Measurements from ENCODE around the gene SLC8A1. TPM values are rescaled to one million over a fixed set of nuclear protein-coding genes. Genes with fewer than 3 reads are reported as not detected.

The SLC8A1 gene
- total RNA-seq, 1 experiment from 2014 or later = not detected

DNA sequence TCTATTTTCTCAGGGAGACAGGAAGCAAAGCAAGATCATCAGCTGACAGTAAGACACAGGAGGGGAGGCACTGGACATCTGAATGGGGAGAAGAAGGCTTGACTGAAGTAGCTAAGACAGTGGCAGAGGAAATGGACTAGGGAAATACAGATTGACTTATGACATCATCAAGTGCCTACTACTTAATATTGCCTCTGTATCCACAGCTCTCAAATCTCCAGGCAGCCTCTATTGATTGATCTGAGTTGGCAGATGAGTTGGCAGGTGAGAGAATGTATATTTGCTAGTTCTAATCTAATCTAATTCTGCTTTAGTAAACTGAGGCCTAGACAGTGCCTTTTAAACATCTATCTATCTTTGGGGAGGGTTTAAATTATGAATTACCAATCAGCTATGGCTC is 242.1 kb downstream of the SLC8A1 start:
- H3K27ac ChIP-seq (ENCODE audit: low read depth, low read length, poor library complexity, severe bottlenecking) = no peak overlapping the region
- intact Hi-C loops (cut with micrococcal nuclease; ENCODE audit: unreplicated experiment) = no loop called here
- H3K36me3 ChIP-seq (ENCODE audit: insufficient read depth, low read length, poor library complexity, severe bottlenecking) = no peaks in the 10 kb centered on the region
- H3K9me3 ChIP-seq (ENCODE audit: low read depth, low read length, poor library complexity, severe bottlenecking) = no peaks in the 10 kb centered on the region
- H3K27me3 ChIP-seq (replicated peaks; ENCODE audit: insufficient read depth, low read depth, low read length, poor library complexity) = no peaks in the 10 kb centered on the region
- TF ChIP-seq, protein P1, sequence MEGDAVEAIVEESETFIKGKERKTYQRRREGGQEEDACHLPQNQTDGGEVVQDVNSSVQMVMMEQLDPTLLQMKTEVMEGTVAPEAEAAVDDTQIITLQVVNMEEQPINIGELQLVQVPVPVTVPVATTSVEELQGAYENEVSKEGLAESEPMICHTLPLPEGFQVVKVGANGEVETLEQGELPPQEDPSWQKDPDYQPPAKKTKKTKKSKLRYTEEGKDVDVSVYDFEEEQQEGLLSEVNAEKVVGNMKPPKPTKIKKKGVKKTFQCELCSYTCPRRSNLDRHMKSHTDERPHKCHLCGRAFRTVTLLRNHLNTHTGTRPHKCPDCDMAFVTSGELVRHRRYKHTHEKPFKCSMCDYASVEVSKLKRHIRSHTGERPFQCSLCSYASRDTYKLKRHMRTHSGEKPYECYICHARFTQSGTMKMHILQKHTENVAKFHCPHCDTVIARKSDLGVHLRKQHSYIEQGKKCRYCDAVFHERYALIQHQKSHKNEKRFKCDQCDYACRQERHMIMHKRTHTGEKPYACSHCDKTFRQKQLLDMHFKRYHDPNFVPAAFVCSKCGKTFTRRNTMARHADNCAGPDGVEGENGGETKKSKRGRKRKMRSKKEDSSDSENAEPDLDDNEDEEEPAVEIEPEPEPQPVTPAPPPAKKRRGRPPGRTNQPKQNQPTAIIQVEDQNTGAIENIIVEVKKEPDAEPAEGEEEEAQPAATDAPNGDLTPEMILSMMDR (conservative IDR thresholded peaks at IDR 0.05; ENCODE audit: low read depth, low read length) = no peak
- TF ChIP-seq EZH2 (IDR thresholded peaks at IDR 0.05; ENCODE audit: borderline replicate concordance, low read depth, low read length, poor library complexity, severe bottlenecking) = no peak
- DNase-seq (ENCODE audit: low spot score) = no peak
- ChIA-PET CTCF (no interaction called here), POLR2A (ENCODE audit: low non-redundant PET) (no interaction called here)
- BruUV-seq (replicated peaks) = no TSS peak
- no peaks in the 10 kb centered on the region for H3K4me1 ChIP-seq (ENCODE audit: insufficient read depth, low read length, poor library complexity, severe bottlenecking)
- no peak overlapping the region for H3K4me3 ChIP-seq (ENCODE audit: low read depth, low read length, poor library complexity, severe bottlenecking)

DNA sequence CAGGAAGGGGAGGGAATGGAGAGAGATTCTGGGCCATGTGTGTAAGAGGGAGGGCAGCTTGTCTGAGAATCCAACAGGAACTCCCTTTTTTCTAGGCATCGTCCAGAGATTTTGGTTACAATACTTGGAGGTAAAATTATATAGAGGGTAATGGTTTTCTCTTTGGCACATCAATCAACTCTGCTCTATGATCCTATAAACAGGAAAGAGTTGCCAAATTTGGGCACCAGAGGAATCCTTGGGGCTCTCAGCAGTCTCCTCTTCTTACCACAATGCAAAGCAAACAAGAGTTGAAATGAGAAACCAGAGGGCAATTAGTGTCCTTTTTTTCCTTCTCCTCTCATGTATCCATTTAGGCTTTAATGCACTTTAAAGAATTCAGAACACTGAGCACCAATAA is 243.4 kb downstream of the SLC8A1 start:
- Histone ChIP-seq H3K27me3 (replicated peaks; ENCODE audit: insufficient read depth, low read depth, low read length, poor library complexity) (no peaks in the 10 kb centered on the region), H3K9me3 (ENCODE audit: low read depth, low read length, poor library complexity, severe bottlenecking) (no peaks in the 10 kb centered on the region), H3K4me3 (ENCODE audit: low read depth, low read length, poor library complexity, severe bottlenecking) (no peak overlapping the region), H3K36me3 (ENCODE audit: insufficient read depth, low read length, poor library complexity, severe bottlenecking) (no peaks in the 10 kb centered on the region), H3K4me1 (ENCODE audit: insufficient read depth, low read length, poor library complexity, severe bottlenecking) (no peaks in the 10 kb centered on the region), H3K27ac (ENCODE audit: low read depth, low read length, poor library complexity, severe bottlenecking) (no peak overlapping the region)
- intact Hi-C loops (cut with micrococcal nuclease; ENCODE audit: unreplicated experiment) = no loop called here
- ChIA-PET CTCF (no interaction called here), POLR2A (ENCODE audit: low non-redundant PET) (no interaction called here)
- no peak for DNase-seq (ENCODE audit: low spot score)
- TF ChIP-seq, protein P1 (conservative IDR thresholded peaks at IDR 0.05; ENCODE audit: low read depth, low read length) = no peak
- TF ChIP-seq EZH2 (IDR thresholded peaks at IDR 0.05; ENCODE audit: borderline replicate concordance, low read depth, low read length, poor library complexity, severe bottlenecking) = no peak
- BruUV-seq (replicated peaks) = no TSS peak

DNA sequence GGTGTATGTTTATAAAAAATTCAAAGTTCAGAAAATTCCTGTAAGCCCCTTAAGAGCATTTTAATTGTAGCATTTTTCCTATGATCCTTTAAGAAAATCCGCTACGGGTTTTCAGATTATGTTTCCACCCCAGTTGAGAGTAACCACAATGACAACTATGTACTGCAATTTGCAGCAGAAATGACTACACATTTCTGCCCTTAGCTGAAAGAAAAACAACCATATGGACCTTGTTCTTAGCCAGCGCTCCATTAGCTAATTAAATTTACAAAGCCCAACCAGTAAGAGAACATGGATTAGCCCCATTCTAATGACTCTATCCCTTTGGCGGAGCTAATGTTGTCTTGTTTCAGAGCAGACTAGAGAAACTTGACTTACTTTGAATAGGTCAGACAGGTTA is 247.6 kb downstream of the SLC8A1 start:
- intact Hi-C loops (cut with micrococcal nuclease; ENCODE audit: unreplicated experiment) = no loop called here
- no peak for TF ChIP-seq EZH2 (IDR thresholded peaks at IDR 0.05; ENCODE audit: borderline replicate concordance, low read depth, low read length, poor library complexity, severe bottlenecking)
- TF ChIP-seq, protein P1 (conservative IDR thresholded peaks at IDR 0.05; ENCODE audit: low read depth, low read length) = no peak
- CTCF ChIA-PET = no interaction called here
- no peaks in the 10 kb centered on the region for H3K36me3 ChIP-seq (ENCODE audit: insufficient read depth, low read length, poor library complexity, severe bottlenecking)
- H3K27me3 ChIP-seq (replicated peaks; ENCODE audit: insufficient read depth, low read depth, low read length, poor library complexity) = no peaks in the 10 kb centered on the region
- H3K27ac ChIP-seq (ENCODE audit: low read depth, low read length, poor library complexity, severe bottlenecking) = no peak overlapping the region
- no TSS peak for BruUV-seq (replicated peaks)
- POLR2A ChIA-PET (ENCODE audit: low non-redundant PET) = no interaction called here
- H3K4me3 ChIP-seq (ENCODE audit: low read depth, low read length, poor library complexity, severe bottlenecking) = no peak overlapping the region
- DNase-seq (ENCODE audit: low spot score) = no peak
- H3K9me3 ChIP-seq (ENCODE audit: low read depth, low read length, poor library complexity, severe bottlenecking) = no peaks in the 10 kb centered on the region
- H3K4me1 ChIP-seq (ENCODE audit: insufficient read depth, low read length, poor library complexity, severe bottlenecking) = no peaks in the 10 kb centered on the region
